K562 (cell line): ENCODE measurements around the gene MPDU1. TPM values are rescaled to one million over a fixed set of nuclear protein-coding genes. Genes with fewer than 3 reads are reported as not detected.

Experiments
- BRCA1 ChIP-seq, 2 experiments: fragments of 450-650 bp in 1 of 2; sonication (generic) in 1 of 2; formaldehyde crosslinking in 1 of 2; IDR thresholded peaks; 2 replicates each; pipeline versions ENCODE4 v1.5.0 to v1.6.1; 2017 to 2020; ENCODE audit warnings: mild to moderate bottlenecking in 1 of 2, missing genetic modification reagents in 1 of 2
- C11orf30 ChIP-seq: fragments of 450-650 bp; IDR thresholded peaks from 2 replicates; pipeline ENCODE4 v1.6.1; 2016; ENCODE audit warnings: low read depth, mild to moderate bottlenecking
- DLX4 ChIP-seq: fragments of 250-450 bp; sonication (Bioruptor Pico); IDR thresholded peaks from 2 replicates; pipeline ENCODE4 v1.6.1; 2021; ENCODE audit warnings: mild to moderate bottlenecking
- E2F6 ChIP-seq, 2 experiments: IDR thresholded peaks; 2 replicates each; pipeline ENCODE4 v1.6.1; 2011; ENCODE audit warnings: borderline replicate concordance in 1 of 2, control low read depth in 1 of 2, low read depth in 1 of 2, low read length in 1 of 2, mild to moderate bottlenecking in 1 of 2, mixed read lengths in 1 of 2, moderate library complexity in 1 of 2; ENCODE audit not compliant: insufficient read depth in 1 of 2, insufficient read length in 1 of 2, poor library complexity in 1 of 2, severe bottlenecking in 1 of 2; ENCODE audit errors: extremely low read depth in 1 of 2
- EZH2 ChIP-seq: IDR thresholded peaks from 2 replicates; pipeline ENCODE4 v1.6.1; 2012; ENCODE audit warnings: low read depth, mild to moderate bottlenecking, inconsistent platforms, low read length, borderline replicate concordance
- FOS ChIP-seq: IDR thresholded peaks from 3 replicates; pipeline ENCODE4 v1.6.1; 2011; ENCODE audit not compliant: insufficient read length; ENCODE audit errors: extremely low read depth
- GATA2 ChIP-seq: sonication (generic); formaldehyde crosslinking; IDR thresholded peaks from 2 replicates; pipeline ENCODE4 v1.4.0; 2020; ENCODE audit warnings: mild to moderate bottlenecking, missing genetic modification reagents
- HDAC3 ChIP-seq: fragments of 450-650 bp; IDR thresholded peaks from 2 replicates; pipeline ENCODE4 v1.6.1; 2018; ENCODE audit warnings: borderline replicate concordance, mild to moderate bottlenecking, moderate library complexity; ENCODE audit not compliant: partially characterized antibody
- LEF1 ChIP-seq: fragments of 450-650 bp; IDR thresholded peaks from 2 replicates; pipeline ENCODE4 v1.6.1; 2016; ENCODE audit warnings: mild to moderate bottlenecking
- MAFF ChIP-seq: IDR thresholded peaks from 2 replicates; pipeline ENCODE4 v1.6.1; 2012; ENCODE audit warnings: low read length, improper control_type of control experiment
- MED1 ChIP-seq: sonication (generic); formaldehyde crosslinking; IDR thresholded peaks from 2 replicates; pipeline ENCODE4 v1.8.1; 2023; ENCODE audit warnings: missing genetic modification reagents, borderline replicate concordance
- NRF1 ChIP-seq, 2 experiments: fragments of 450-650 bp; IDR thresholded peaks in 1 of 2; conservative IDR thresholded peaks in 1 of 2; 2 replicates each; pipeline ENCODE4 v1.6.1; 2014; ENCODE audit warnings: mild to moderate bottlenecking in 2 of 2
- SLC30A9 ChIP-seq: fragments of 250-450 bp; sonication (Bioruptor Pico); IDR thresholded peaks from 2 replicates; pipeline ENCODE4 v1.8.0; 2022; ENCODE audit warnings: mild to moderate bottlenecking, moderate library complexity
- SREBF2 ChIP-seq: sonication (generic); formaldehyde crosslinking; IDR thresholded peaks from 2 replicates; pipeline ENCODE4 v1.4.0; 2020; ENCODE audit warnings: mild to moderate bottlenecking, missing genetic modification reagents
- TCF15 ChIP-seq: fragments of 250-450 bp; sonication (Bioruptor Pico); IDR thresholded peaks from 2 replicates; pipeline ENCODE4 v1.8.0; 2022; ENCODE audit warnings: moderate library complexity, mild to moderate bottlenecking, inconsistent platforms
- YBX1 ChIP-seq: fragments of 450-650 bp; IDR thresholded peaks from 2 replicates; pipeline ENCODE4 v1.7.1; 2016; ENCODE audit warnings: mild to moderate bottlenecking
- ZC3H11A ChIP-seq: IDR thresholded peaks from 2 replicates; pipeline ENCODE4 v1.6.1; 2012; ENCODE audit warnings: low read depth, low read length, improper control_type of control experiment
- ZNF263 ChIP-seq: sonication (generic); formaldehyde crosslinking; IDR thresholded peaks from 2 replicates; pipeline ENCODE4 v1.8.0; 2022; ENCODE audit warnings: mild to moderate bottlenecking, missing genetic modification reagents, borderline replicate concordance
- ZNF76 ChIP-seq: fragments of 250-450 bp; sonication (Bioruptor Pico); IDR thresholded peaks from 2 replicates; pipeline ENCODE4 v1.4.0; 2020; ENCODE audit warnings: mild to moderate bottlenecking, moderate library complexity, borderline replicate concordance
- polyA plus RNA-seq, 8 experiments: library from polyadenylated mRNA; depleted of rRNA in 4 of 8; stranded (reverse) in 5 of 8; unstranded in 3 of 8; fragments of >200 nt; fragmentation: Nextera tagmentation in 2 of 8; fragmentation: Illumina TruSeq in 1 of 8; extraction: Ambion mirVana in 2 of 8; extraction: Trizol in 1 of 8; gene quantifications; 2 replicates each; pipeline versions ENCODE4 v1.2.1 to v1.2.3, GENCODE V29; 2011 to 2014; ENCODE audit warnings: inconsistent platforms in 1 of 8, missing spikeins in 1 of 8
- total RNA-seq, 7 experiments: library from RNA; depleted of rRNA in 6 of 7; stranded (reverse); fragments of >200 nt in 6 of 7; fragmentation: Illumina TruSeq in 2 of 7; extraction: Trizol in 2 of 7; gene quantifications; 2 replicates each; pipeline versions ENCODE4 v1.2.1 to v1.2.3, GENCODE V29; 2011 to 2021; ENCODE audit warnings: low replicate concordance in 1 of 7
- TF ChIP-seq, protein P1 (sequence below): fragments of 250-450 bp; sonication (Bioruptor Pico); IDR thresholded peaks from 2 replicates; pipeline ENCODE4 v1.8.0; 2021; ENCODE audit warnings: moderate library complexity, mild to moderate bottlenecking, inconsistent platforms
- TF ChIP-seq, protein P2 (sequence below): fragments of 450-650 bp; IDR thresholded peaks from 2 replicates; pipeline ENCODE4 v1.7.1; 2018; ENCODE audit warnings: mild to moderate bottlenecking, low read depth; ENCODE audit not compliant: partially characterized antibody

Gene MPDU1
- total and polyA plus RNA-seq, 9 of the 15 experiments (the other 6 are each of a cell fraction or from before 2014, with no cell fraction given) = 4.9 to 179 (median 77.1) TPM

DNA sequence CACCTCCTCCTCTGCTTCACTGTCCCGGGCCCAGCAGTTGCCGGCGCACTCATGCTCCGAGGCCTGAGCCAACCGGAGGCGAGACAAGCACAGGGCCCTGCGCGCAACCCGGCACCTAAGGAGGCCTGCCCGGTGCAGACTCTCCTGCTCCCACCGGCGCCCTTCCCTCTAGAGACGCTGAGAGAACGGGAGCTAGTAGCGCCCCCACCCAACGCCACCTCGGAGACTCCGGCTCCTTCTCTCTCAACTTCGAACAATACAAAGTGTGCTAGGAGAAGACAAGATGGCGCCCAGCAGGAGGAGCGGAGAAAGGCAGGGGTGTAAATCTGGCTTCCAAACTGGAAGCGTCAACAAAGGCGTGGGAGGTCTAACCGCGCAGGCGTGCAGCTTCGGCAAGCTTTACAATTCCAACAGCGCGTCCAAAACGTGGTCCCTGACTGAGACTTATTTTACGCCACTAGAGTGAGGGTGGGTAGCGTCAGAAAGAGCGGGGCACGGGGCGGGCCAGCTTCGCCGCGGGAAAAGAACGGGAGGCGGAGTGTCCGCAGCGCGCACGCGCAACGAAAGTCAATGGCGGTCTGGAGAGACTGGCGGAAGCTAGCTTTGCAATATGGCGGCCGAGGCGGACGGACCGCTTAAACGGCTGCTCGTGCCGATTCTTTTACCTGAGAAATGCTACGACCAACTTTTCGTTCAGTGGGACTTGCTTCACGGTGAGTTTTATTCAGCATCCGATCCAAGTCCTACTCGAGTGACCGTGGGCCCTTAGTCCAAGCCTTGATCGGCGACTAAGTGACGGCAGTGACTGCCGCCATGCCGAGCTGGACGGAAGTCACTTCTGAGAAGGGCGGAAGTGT lies at the start of gene MPDU1 (continued):
- no peak for TF ChIP-seq BRCA1 (IDR thresholded peaks at IDR 0.05)
- no peak for TF ChIP-seq BRCA1 (CRISPR knock-in tag; IDR thresholded peaks at IDR 0.05)
- TF ChIP-seq, protein P1, sequence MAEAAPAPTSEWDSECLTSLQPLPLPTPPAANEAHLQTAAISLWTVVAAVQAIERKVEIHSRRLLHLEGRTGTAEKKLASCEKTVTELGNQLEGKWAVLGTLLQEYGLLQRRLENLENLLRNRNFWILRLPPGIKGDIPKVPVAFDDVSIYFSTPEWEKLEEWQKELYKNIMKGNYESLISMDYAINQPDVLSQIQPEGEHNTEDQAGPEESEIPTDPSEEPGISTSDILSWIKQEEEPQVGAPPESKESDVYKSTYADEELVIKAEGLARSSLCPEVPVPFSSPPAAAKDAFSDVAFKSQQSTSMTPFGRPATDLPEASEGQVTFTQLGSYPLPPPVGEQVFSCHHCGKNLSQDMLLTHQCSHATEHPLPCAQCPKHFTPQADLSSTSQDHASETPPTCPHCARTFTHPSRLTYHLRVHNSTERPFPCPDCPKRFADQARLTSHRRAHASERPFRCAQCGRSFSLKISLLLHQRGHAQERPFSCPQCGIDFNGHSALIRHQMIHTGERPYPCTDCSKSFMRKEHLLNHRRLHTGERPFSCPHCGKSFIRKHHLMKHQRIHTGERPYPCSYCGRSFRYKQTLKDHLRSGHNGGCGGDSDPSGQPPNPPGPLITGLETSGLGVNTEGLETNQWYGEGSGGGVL = no peak
- no peak for TF ChIP-seq MED1 (CRISPR knock-in tag)
- TF ChIP-seq ZC3H11A = no peak
- TF ChIP-seq SREBF2 (CRISPR knock-in tag) = no peak
- peak; percentile 93 to 96 for TF ChIP-seq E2F6 (IDR thresholded peaks at IDR 0.05; ENCODE audit: borderline replicate concordance in 1 of 2, extremely low read depth in 1 of 2, insufficient read depth in 1 of 2, insufficient read length in 1 of 2, low read depth in 1 of 2, low read length in 1 of 2, poor library complexity in 1 of 2, severe bottlenecking in 1 of 2)
- TF ChIP-seq C11orf30 = peak; percentile 93
- TF ChIP-seq NRF1 (conservative IDR thresholded peaks at IDR 0.05 in 1 of 2, IDR thresholded peaks at IDR 0.05 in 1 of 2) = peak; percentile 97 to 98
- no peak for TF ChIP-seq FOS
- no peak for TF ChIP-seq SLC30A9 (CRISPR knock-in tag)
- TF ChIP-seq TCF15 (CRISPR knock-in tag) = no peak
- TF ChIP-seq EZH2 = no peak
- 0 out of 2 replicates have a peak, but pooled peaks have one; percentile 19 for TF ChIP-seq ZNF76 (CRISPR knock-in tag)
- TF ChIP-seq MAFF = no peak
- TF ChIP-seq LEF1 = no peak
- TF ChIP-seq, protein P2, sequence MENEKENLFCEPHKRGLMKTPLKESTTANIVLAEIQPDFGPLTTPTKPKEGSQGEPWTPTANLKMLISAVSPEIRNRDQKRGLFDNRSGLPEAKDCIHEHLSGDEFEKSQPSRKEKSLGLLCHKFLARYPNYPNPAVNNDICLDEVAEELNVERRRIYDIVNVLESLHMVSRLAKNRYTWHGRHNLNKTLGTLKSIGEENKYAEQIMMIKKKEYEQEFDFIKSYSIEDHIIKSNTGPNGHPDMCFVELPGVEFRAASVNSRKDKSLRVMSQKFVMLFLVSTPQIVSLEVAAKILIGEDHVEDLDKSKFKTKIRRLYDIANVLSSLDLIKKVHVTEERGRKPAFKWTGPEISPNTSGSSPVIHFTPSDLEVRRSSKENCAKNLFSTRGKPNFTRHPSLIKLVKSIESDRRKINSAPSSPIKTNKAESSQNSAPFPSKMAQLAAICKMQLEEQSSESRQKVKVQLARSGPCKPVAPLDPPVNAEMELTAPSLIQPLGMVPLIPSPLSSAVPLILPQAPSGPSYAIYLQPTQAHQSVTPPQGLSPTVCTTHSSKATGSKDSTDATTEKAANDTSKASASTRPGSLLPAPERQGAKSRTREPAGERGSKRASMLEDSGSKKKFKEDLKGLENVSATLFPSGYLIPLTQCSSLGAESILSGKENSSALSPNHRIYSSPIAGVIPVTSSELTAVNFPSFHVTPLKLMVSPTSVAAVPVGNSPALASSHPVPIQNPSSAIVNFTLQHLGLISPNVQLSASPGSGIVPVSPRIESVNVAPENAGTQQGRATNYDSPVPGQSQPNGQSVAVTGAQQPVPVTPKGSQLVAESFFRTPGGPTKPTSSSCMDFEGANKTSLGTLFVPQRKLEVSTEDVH = peak; percentile 96
- no peak for TF ChIP-seq HDAC3
- no peak; the same call in 1 of the 2 replicates for TF ChIP-seq ZNF263 (CRISPR knock-in tag)
- no peak for TF ChIP-seq YBX1
- no peak for TF ChIP-seq GATA2 (CRISPR knock-in tag)
- TF ChIP-seq DLX4 (CRISPR knock-in tag) = no peak
